Gastrocnemius medialis (tissue), 4 donors: ENCODE measurements around the gene PDSS2. TPM values are rescaled to one million over a fixed set of nuclear protein-coding genes. Genes with fewer than 3 reads are reported as not detected.

ENCODE experiments used
- ATAC-seq, 2 donors: fragments of 150-250 bp; one replicate each; pipeline ENCODE4 v1.9.1; 2016
- DNase-seq, 2 donors: peaks; one replicate each; pipeline ENCODE4 v3.0.0-alpha.2; 2019
- H3K27ac ChIP-seq, 4 donors: fragments of 200-600 bp; sonication (generic); 1 replicate in 1 of 4; 2 replicates in 3 of 4; pipeline ENCODE4 v1.5.1; 2016 to 2018; ENCODE audit warnings: mild to moderate bottlenecking in 2 of 4, moderate library complexity in 1 of 4
- H3K27me3 ChIP-seq, 3 donors: fragments of 200-600 bp; sonication (generic) in 2 of 3; 1 replicate in 1 of 3; 2 replicates in 2 of 3; pipeline versions ENCODE4 v1.5.1 to v1.6.0; 2016 to 2019; ENCODE audit warnings: mild to moderate bottlenecking in 1 of 3, moderate library complexity in 1 of 3
- H3K36me3 ChIP-seq, 2 donors: fragments of 200-600 bp; sonication (generic) in 1 of 2; one replicate each; pipeline ENCODE4 v1.5.1; 2017 to 2018
- H3K4me1 ChIP-seq, 2 donors: fragments of 200-600 bp; sonication (generic) in 1 of 2; one replicate each; pipeline ENCODE4 v1.5.1; 2016 to 2017; ENCODE audit warnings: mild to moderate bottlenecking in 2 of 2
- H3K4me3 ChIP-seq, 4 donors: fragments of 200-600 bp; sonication (generic) in 3 of 4; 1 replicate in 1 of 4; 2 replicates in 3 of 4; pipeline ENCODE4 v1.5.1; 2016 to 2019; ENCODE audit warnings: mild to moderate bottlenecking in 2 of 4
- H3K9me3 ChIP-seq, 3 donors: fragments of 200-600 bp; sonication (generic) in 2 of 3; 1 replicate in 1 of 3; 2 replicates in 2 of 3; pipeline ENCODE4 v1.5.1; 2016 to 2019
- POLR2A ChIP-seq, 2 donors: fragments of 450-650 bp; IDR thresholded peaks; one replicate each; pipeline ENCODE4 v1.6.1; 2017; ENCODE audit warnings: antibody characterized with exemption in 2 of 2, mild to moderate bottlenecking in 2 of 2, moderate library complexity in 2 of 2
- in situ Hi-C, 4 donors: fragments of 200-750 bp; cut with MboI; loops; one replicate each; pipeline versions ENCODE4 v1.15.0 to v1.8.0; 2017; ENCODE audit warnings: low sequenced_read_pairs in 4 of 4
- intact Hi-C: fragments of 100-400 bp; cut with DNase I; formaldehyde crosslinking; loops from one replicate; pipeline ENCODE4 v1.15.1; 2023; ENCODE audit warnings: low total_unique reads
- total RNA-seq, 4 donors: library from RNA; depleted of rRNA; stranded (reverse); fragments of >200 nt; gene quantifications; one replicate each; pipeline versions ENCODE4 v1.1.0 to v1.2.3, GENCODE V29; 2016
- TF ChIP-seq, protein P1 (sequence below), 5 experiments: fragments of 450-650 bp in 3 of 5; fragments of 200-600 bp in 2 of 5; sonication (generic) in 2 of 5; IDR thresholded peaks in 4 of 5; conservative IDR thresholded peaks in 1 of 5; 1 replicate in 4 of 5; 2 replicates in 1 of 5; pipeline ENCODE4 v1.5.1; 2016 to 2019; ENCODE audit warnings: antibody characterized with exemption in 5 of 5, mild to moderate bottlenecking in 3 of 5, moderate library complexity in 3 of 5

Gene PDSS2
- total RNA-seq, 4 donors from 2014 or later = 6.6 to 14.3 (median 10.0) TPM

DNA sequence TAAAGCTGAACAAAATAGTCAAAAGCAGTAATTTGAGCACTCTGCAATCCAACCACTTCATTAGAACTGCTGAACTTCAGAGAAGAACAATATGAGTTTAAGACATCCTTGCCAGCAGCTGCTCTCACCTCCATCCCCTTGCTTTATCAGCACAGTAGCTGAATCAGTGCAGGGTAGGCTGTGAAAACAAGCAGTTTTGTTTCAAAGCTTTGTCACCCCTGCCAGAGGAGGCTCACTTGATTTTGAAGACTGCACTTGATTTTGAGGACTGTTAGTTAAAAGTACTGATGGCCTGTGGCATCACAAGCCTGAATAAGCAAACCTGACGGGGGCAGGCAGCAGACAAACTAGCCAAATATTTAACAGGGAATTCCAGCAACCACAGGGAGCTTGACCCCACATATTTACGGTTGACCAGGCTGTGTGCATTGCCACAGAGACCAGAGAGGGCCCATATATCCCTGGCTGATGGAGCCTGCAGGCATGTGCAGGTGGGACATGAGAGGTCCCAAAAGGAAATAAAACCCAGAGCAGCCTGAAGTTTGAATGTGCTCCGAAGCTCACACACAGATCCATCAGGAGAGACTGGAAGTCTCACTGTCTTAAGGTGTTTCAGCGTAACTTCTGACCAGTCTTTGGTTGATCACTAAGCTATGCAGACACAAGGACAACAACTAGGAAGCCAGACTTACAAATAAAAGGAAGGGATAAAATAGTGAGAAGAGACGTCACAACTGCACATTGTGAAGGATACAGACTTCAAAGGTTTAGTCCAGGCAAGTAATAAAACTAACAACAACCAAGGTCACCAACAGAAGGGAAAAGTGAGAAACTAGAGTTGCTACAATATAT, 97.4 kb downstream of the PDSS2 start:
- DNase-seq (no peak), ATAC-seq (no peak)
- Histone ChIP-seq H3K9me3 (no peaks in the 10 kb centered on the region), H3K27ac (no peak overlapping the region), H3K4me1 (no peaks in the 10 kb centered on the region), H3K27me3 (no peaks in the 10 kb centered on the region), H3K36me3 (peaks cover 0 to 4% of the 10 kb centered on the region in 2 donors), H3K4me3 (no peak overlapping the region)
- no peak for TF ChIP-seq POLR2A (IDR thresholded peaks at IDR 0.05)
- TF ChIP-seq, protein P1, sequence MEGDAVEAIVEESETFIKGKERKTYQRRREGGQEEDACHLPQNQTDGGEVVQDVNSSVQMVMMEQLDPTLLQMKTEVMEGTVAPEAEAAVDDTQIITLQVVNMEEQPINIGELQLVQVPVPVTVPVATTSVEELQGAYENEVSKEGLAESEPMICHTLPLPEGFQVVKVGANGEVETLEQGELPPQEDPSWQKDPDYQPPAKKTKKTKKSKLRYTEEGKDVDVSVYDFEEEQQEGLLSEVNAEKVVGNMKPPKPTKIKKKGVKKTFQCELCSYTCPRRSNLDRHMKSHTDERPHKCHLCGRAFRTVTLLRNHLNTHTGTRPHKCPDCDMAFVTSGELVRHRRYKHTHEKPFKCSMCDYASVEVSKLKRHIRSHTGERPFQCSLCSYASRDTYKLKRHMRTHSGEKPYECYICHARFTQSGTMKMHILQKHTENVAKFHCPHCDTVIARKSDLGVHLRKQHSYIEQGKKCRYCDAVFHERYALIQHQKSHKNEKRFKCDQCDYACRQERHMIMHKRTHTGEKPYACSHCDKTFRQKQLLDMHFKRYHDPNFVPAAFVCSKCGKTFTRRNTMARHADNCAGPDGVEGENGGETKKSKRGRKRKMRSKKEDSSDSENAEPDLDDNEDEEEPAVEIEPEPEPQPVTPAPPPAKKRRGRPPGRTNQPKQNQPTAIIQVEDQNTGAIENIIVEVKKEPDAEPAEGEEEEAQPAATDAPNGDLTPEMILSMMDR (IDR thresholded peaks at IDR 0.05 in 4 of 5, conservative IDR thresholded peaks at IDR 0.05 in 1 of 5) = no peak
- intact Hi-C loops (no loop called here), in situ Hi-C loops (no loop called here)

DNA sequence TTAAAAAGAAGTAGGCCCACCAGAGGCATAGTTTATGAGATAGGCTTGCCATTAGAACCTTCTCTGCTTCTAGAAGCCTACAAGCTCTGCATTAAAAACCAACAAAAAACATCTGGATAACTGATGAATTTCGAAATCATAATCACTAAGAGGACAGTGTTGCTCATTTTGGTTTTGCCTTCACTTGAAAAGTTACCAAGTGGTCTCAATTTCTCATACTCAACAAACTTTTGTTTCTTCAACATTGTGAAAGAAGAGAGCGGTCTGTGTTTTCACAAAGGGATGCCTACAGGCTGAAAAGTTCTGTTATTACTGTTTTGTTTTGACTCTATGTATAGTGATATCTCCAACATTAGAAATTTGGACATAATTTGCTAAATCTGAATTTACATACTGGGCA, 98.9 kb downstream of the PDSS2 start:
- ATAC-seq = no peak
- Histone ChIP-seq H3K4me1 (peaks cover 5 to 10% of the 10 kb centered on the region in 2 donors), H3K9me3 (no peaks in the 10 kb centered on the region), H3K36me3 (peaks cover 0 to 4% of the 10 kb centered on the region in 2 donors), H3K27ac (no peak overlapping the region), H3K4me3 (no peak overlapping the region), H3K27me3 (no peaks in the 10 kb centered on the region)
- intact Hi-C loops = no loop called here
- DNase-seq = no peak
- TF ChIP-seq, protein P1 (IDR thresholded peaks at IDR 0.05 in 4 of 5, conservative IDR thresholded peaks at IDR 0.05 in 1 of 5) = no peak
- TF ChIP-seq POLR2A (IDR thresholded peaks at IDR 0.05) = no peak
- in situ Hi-C loops = no loop called here

GRCh38 chr6:107357842-107358241, 101.5 kb downstream of the PDSS2 start:
- DNase-seq (no peak), ATAC-seq (no peak)
- no peak overlapping the region for H3K4me3 ChIP-seq
- peaks cover 0 to under 1% of the 10 kb centered on the region in 2 donors for H3K36me3 ChIP-seq
- intact Hi-C loops = no loop called here
- no peaks in the 10 kb centered on the region for H3K27me3 ChIP-seq
- H3K9me3 ChIP-seq = no peaks in the 10 kb centered on the region
- TF ChIP-seq POLR2A (IDR thresholded peaks at IDR 0.05) = no peak
- TF ChIP-seq, protein P1 (IDR thresholded peaks at IDR 0.05 in 4 of 5, conservative IDR thresholded peaks at IDR 0.05 in 1 of 5) = no peak
- in situ Hi-C loops = no loop called here
- H3K27ac ChIP-seq = no peak overlapping the region
- H3K4me1 ChIP-seq = peaks cover 5 to 22% of the 10 kb centered on the region in 2 donors

- intact Hi-C loops (no loop called here), in situ Hi-C loops (no loop called here)
- Histone ChIP-seq H3K36me3 (no peaks in the 10 kb centered on the region), H3K4me3 (no peak overlapping the region), H3K9me3 (no peaks in the 10 kb centered on the region), H3K27me3 (no peaks in the 10 kb centered on the region), H3K27ac (no peak overlapping the region), H3K4me1 (peaks cover 5 to 22% of the 10 kb centered on the region in 2 donors)
- ATAC-seq (no peak), DNase-seq (no peak)
- TF ChIP-seq POLR2A (IDR thresholded peaks at IDR 0.05) = no peak
- TF ChIP-seq, protein P1 (IDR thresholded peaks at IDR 0.05 in 4 of 5, conservative IDR thresholded peaks at IDR 0.05 in 1 of 5) = no peak
Measured at GRCh38 chr6:107357031-107357430, 102.3 kb downstream of the PDSS2 start.
